ENCODE measurements around the gene ASMT.
"Not testable (repeated sequence)": the region's sequence is repeated elsewhere in the genome, so short reads cannot be mapped to it uniquely, and the experiment has no call there.

Gene ASMT

GRCh38 chrX:1656379-1656778 is 41.5 kb downstream of the ASMT start:
- DNase-seq = no peak

DNA sequence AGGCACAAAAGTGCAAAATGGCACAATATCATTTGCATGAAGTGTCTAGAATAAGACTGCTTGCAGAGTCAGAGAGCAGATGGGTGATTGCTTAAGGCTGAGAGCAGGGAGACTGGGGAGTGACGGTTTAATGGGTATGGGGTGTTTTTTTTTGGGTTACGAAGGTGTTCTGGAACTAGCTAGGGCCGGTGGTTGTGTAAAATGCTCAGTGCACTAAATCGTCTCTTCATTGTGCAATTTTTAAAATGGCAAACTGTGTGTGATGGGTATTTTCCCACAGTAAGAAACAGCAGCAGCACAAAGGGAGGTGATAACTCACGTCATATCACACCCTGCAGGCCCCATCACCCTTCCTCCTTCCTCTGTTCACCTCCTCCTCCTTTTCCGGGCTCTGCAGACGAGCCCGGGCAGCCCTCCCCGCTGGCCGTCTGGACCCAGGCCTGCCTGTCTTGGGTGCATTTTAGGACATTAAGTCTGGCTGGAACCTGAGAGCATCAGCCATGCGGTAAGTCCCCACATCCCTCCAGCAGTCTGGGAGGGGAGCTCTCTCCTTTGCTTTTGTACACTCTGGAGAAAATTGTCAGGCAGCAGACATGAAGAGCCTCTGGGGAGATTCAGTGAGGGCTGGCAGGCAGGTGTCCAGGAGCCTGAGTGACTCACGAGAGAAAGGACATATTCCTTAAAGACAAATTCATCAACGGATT is 42.7 kb downstream of the ASMT start:
- DNase-seq = peak in 3 of 4 experiments; percentile 5 to 11 (median 8)

DNA sequence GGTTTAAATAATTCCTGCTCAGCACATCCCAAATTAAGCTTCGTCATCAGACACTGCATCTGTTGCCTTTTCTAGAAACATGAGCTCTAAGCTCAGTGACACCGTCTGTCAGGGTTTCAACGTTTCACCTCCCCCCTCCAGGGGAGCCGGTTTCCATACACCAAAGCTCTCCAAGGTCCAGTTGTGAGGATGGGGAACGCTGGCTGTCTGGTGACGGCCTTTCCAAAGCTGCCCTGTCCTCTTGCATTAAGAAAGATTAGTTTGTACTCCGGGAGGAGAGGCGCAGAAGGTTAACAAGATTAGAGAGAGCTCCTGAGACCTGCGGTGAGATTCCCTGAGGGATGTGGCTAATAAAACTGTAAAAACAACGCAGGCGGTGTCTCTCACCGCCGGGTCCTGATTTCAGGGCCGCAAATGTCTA is 43.2 kb downstream of the ASMT start:
- no peak for DNase-seq

DNA sequence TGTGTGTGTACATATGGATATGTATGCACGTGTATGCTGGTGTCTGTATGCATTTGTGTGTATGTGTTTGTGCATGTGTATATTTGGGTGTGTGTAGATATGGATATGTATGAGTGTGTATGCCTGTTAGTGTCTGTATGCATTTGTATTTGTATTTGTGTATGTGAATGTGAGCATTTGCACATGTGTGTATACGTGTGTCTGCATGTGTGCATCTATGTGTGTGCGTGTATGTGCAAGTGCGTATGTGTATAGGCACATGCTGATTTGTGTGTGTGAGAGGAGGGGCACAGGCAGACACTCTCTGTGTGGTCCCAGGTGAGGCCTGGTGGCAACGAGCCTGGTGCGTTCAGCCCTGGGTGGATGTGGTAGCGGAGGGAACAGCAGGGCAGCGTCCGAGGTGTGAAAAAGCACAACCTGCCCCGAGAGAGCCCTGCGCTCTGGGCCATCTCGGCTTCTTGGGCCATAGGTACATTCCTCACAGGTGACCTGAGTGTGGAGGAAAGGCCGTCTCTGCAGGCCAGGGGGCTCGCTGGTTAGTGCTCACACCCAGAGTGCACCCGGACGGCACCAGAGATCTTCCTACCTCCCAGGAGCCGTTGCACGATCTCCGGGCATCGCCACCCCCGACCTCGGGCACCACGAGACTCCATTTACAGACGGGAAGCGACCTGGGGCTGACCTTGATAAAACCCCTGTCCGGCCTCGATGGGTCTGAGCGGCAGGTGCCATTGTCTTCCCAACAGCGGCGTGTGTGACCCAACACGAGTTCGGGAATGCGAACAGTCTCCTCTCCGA is 45.0 kb downstream of the ASMT start:
- DNase-seq = no peak

- peak in 1 of 4 experiments; percentile 41 for DNase-seq
Observed at GRCh38 chrX:1661048-1661921, 46.4 kb downstream of the ASMT start.

DNA sequence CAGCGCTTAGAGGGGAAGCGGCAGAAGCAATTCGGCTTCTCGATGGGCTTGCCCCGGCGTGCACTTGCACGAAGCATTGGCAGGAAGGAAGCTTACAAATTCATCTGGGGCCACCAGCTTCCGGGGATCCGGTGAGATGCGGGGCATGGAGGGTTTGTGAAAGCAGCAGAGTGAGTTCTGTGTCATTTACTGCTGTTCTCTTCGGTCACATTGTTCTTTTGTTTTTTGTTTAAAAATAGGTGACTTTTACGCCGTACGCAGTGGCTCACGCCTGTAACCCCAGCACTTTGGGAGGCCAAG is 47.0 kb downstream of the ASMT start:
- peak in 1 of 4 experiments; percentile 32 for DNase-seq

- no peak for DNase-seq
Observed at GRCh38 chrX:1667566-1667965, 52.7 kb downstream of the ASMT start.

- no peak for DNase-seq
Observed at GRCh38 chrX:1673337-1673736, 58.5 kb downstream of the ASMT start.

DNA sequence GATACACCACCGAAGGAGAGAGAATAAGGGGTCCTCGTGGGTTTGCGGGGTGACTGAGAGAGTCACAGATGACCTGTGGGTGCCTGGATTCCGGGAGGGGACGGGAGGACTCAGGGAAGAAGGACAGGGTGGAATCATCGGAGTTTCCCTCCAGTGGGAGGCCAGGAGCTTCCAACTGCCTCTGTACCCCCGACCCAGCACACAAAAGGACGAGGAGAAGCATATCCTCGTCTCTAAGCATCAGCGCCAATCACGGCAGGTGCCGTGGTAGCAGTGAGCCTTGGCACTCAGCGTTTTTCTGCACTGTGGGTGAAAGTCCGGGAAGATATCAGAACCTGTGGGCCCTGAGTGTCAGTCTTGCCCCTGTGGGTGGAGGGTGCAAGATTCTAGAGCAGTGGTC is 62.0 kb downstream of the ASMT start:
- DNase-seq = no peak

DNA sequence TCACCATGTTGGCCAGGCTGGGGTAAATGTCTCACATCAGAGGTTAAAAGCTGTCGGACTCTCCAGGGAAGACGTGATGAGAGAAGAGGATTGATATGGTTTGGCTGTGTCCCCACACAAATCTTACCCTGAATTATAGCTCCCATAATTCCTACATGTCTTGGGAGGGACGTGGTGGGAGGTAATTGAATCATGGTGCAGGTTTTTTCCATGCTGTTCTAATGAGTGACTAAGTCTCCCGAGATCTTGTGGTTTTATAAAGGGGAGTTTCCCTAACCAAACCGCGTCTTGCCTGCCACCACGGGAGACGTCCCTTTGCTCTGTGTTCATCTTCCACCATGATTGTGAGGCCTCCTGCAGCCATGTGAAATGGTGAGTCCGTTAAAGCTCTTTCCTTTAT is 64.4 kb downstream of the ASMT start:
- DNase-seq = no peak

DNA sequence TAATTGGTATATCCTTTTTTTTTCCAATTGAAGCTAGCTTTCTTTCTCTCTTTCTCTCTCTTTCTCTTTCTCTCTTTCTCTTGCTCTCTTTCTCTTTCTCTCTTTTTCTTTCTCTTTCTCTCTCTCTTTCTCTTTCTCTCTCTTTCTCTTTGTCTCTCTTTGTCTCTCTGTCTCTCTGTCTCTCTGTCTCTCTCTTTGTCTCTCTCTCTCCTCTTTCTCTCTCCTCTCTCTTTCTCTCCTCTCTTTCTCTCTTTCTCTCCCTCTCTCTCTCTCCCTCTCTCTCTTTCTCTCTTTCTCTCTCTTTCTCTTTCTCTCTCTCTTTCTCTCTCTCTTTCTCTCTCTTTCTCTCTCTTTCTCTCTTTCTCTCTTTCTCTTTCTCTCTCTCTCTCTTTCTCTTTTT is 66.6 kb downstream of the ASMT start:
- no peak for DNase-seq

DNA sequence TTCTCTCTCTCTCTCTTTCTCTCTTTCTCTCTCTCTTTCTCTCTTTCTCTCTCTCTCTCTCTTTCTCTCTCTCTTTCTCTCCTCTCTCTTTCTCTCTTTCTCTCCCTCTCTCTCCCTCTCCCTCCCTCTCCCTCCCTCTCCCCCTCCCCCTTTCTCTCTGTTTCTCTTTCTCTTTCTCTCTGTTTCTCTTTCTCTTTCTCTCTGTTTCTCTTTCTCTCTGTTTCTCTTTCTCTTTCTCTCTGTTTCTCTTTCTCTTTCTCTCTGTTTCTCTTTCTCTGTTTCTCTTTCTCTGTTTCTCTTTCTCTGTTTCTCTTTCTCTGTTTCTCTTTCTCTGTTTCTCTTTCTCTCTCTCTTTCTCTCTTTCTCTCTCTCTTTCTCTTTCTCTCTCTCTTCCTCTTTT is 67.0 kb downstream of the ASMT start:
- not testable (repeated sequence) for DNase-seq

GRCh38 chrX:1682501-1682900 is 67.6 kb downstream of the ASMT start:
- DNase-seq = not testable (repeated sequence)

DNA sequence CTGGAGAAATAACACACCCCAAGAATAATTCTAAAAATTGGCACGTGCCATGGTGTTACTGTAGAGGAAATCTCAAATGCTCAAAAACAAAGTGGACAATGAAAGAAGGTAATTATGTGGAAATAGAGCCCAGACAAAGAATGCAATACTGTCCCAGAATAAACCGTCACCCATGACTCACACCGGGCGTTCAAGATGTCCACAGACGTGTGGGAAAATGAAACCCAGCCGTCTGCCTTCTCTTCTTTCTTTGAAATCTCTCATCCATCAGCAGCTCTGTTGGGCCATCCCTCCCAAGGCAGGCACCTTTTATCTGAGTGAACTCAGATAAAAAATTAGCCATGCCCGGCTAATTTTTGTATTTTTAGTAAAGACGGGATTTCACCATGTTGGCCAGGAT is 70.0 kb downstream of the ASMT start:
- DNase-seq = not testable (repeated sequence)

DNA sequence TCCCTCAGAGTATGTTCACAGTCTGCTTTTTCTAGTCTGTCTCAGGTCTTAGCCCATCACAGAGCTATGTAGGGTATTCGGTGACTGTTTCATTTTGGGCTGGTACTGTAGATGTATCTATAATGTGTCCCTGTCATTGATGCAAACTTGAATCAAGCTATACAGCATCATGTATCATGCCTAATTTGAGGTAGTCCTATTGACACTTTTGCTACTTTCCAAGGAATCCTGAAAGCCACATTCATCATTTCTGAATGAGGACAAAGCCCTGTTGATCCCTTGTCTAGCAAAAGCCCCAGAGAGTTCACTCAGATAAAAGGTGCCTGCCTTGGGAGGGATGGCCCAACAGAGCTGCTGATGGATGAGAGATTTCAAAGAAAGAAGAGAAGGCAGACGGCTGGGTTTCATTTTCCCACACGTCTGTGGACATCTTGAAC is 70.6 kb downstream of the ASMT start:
- DNase-seq = not testable (repeated sequence)

DNA sequence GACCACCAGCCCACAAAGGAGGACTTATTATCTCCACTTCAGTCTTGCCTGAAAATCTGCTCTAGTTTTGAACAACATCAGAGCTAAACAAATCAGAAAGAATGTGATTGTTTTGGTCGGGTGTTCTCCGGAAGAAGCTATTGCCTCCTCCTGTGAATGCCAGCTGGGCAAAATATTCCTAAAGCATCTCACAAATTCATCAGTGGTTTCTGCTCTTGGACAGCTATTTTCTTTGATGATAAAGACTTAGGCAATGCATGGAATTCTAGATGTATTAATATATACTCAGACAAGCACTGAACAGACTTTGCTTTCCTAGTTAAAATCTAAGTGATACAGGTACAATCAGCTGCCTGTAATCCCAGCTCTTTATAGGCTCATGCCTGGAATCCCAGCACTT is 71.8 kb downstream of the ASMT start:
- DNase-seq = no peak
